Activated naive CD8-positive, alpha-beta T cell treated with anti-CD3 and anti-CD28 coated beads for 36 hours (primary cell): Measurements from ENCODE around the gene APLP2. TPM values are rescaled to one million over a fixed set of nuclear protein-coding genes. Genes with fewer than 3 reads are reported as not detected.

Experiments used
- DNase-seq: peaks from one replicate; pipeline ENCODE4 v3.0.0; 2021
- H3K27ac Mint-ChIP-seq: one replicate; pipeline ENCODE4 v1.8.0; 2022; ENCODE audit warnings: mild to moderate bottlenecking, moderate library complexity, mixed read lengths
- H3K27me3 Mint-ChIP-seq: one replicate; pipeline ENCODE4 v1.8.0; 2022; ENCODE audit warnings: mild to moderate bottlenecking, mixed read lengths
- H3K36me3 Mint-ChIP-seq: one replicate; pipeline ENCODE4 v1.8.0; 2021; ENCODE audit warnings: mild to moderate bottlenecking, mixed read lengths
- H3K4me1 Mint-ChIP-seq: one replicate; pipeline ENCODE4 v1.8.0; 2021; ENCODE audit warnings: mixed read lengths
- H3K4me3 Mint-ChIP-seq: one replicate; pipeline ENCODE4 v1.8.0; 2022; ENCODE audit warnings: mild to moderate bottlenecking, moderate library complexity, mixed read lengths
- H3K9me3 Mint-ChIP-seq: one replicate; pipeline ENCODE4 v1.8.0; 2022; ENCODE audit warnings: mixed read lengths
- total RNA-seq, 2 experiments: library from RNA; stranded (reverse); gene quantifications; one replicate each; pipeline ENCODE4 v1.2.3, GENCODE V29; 2021

Gene APLP2
- total RNA-seq, 2 experiments from 2014 or later, result 26.5 to 29.7 TPM

DNA sequence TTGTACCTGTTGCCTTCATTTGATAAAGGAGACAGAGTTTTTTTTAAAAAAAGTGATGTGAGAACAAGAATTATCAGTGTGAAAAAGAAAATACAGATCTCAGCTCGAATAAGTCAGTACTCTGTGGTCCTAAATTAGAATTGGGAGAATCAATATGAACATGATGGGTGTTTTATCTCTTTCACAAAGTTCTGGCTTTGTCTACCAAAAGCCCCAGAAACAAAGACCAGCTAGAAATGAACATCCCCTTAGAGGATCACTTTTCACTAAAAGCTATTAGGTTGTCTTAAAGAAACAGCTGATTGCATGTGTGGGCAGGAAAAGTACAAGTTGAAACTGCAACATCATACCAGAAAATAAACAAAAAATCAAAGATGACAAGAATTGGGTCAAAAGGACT, 81.5 kb downstream of the APLP2 start:
- Mint-ChIP-seq H3K36me3 (no peaks in the 10 kb centered on the region), H3K4me3 (no peak overlapping the region), H3K4me1 (peaks cover 10% of the 10 kb centered on the region)

DNA sequence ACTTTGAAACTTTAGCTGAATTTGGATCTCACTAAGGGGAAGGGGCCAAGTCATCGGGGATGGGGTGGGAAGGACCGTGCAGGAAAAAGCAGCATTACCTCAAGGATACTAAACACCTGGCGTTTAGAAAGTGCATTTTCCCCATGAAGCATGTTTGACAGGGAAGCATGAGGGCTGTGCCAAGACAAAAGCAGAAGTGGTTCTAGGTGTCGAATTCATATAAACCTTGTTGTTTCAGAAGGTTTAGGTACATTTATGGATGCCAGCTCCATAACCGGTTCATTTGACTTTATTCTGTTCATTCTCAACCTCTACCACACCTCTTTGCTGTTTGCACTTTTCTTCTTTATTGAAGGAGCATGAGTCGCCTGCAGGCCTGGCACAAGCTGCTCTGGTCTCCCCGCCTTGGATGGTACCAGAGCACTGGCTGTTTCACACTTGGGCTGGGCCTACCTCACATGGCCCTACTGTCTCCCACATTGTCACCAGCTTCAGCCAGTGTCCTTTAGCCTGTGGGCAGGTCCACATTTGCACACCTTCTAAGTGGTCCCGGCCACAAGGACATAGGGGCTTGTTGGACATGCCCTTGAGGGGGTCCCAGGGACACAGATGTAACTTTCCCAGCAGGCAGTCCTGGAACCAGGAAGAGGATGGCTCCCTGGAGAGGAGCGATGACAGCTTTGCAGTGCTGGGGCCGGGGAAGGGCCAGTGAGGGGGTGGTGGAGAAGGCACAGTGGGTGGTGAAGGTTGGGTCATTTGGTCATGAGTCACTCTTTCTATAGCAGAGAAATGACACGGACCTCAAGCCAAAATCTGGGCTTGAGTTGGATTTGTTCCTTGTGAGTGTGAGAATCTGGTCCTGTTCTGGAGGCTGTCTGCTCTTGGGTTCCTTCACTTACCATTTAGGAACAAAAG, 86.7 kb downstream of the APLP2 start:
- Mint-ChIP-seq H3K9me3 (no peaks in the 10 kb centered on the region), H3K4me1 (peaks cover 5% of the 10 kb centered on the region), H3K4me3 (no peak overlapping the region), H3K27me3 (peaks cover 28% of the 10 kb centered on the region), H3K36me3 (no peaks in the 10 kb centered on the region), H3K27ac (no peak overlapping the region)
- no peak for DNase-seq

More for the DNA sequence above, 81.5 kb downstream of the APLP2 start:
- Mint-ChIP-seq H3K27me3 (no peaks in the 10 kb centered on the region), H3K9me3 (no peaks in the 10 kb centered on the region), H3K27ac (no peak overlapping the region)
- no peak for DNase-seq

DNA sequence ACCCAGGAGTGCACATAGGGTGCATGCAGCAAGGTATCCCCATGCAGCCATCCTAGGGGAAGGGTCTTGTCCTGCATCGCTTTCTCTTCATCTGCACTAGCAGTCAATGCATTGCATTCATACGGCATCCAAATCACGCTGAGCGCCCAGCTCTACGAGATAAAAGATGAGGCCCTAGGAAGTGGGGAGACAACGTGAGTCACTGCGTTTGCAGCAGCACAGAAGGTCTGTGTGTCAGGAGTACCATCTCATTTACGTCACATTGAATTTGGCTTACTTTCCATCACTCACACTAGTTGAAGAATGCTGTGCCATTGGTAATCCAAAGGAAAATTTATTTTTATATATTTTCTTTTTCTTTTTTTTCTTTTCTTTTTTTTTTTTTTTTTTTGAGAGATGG, 87.4 kb downstream of the APLP2 start:
- H3K4me1 Mint-ChIP-seq, result peaks cover 5% of the 10 kb centered on the region
- H3K9me3 Mint-ChIP-seq, result no peaks in the 10 kb centered on the region
- no peak overlapping the region for H3K4me3 Mint-ChIP-seq
- peaks cover 34% of the 10 kb centered on the region for H3K27me3 Mint-ChIP-seq
- H3K27ac Mint-ChIP-seq, result no peak overlapping the region
- DNase-seq, result no peak
- H3K36me3 Mint-ChIP-seq, result no peaks in the 10 kb centered on the region

DNA sequence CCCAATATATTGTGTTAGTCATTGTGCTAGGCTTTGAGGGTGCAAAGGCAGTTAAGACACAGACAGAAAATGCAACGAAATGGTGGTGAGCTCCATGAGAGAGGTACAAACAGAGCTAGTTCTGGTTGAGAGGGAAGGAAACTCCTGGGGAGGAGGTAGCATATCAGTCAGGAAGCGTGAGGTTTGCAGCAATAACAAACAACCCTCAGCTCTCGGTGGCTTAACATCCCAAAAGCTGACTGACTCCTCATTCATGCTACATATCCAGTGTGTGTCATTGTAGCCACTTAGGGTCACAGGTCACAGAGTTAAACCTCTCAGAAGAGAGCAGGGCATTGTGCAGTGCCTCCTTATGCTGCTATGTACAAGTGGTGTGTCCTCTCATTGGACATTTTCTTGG, 88.1 kb downstream of the APLP2 start:
- Mint-ChIP-seq H3K36me3 (no peaks in the 10 kb centered on the region), H3K4me1 (peaks cover 5% of the 10 kb centered on the region), H3K9me3 (no peaks in the 10 kb centered on the region), H3K27me3 (peaks cover 41% of the 10 kb centered on the region), H3K4me3 (no peak overlapping the region), H3K27ac (no peak overlapping the region)
- DNase-seq, result no peak

DNA sequence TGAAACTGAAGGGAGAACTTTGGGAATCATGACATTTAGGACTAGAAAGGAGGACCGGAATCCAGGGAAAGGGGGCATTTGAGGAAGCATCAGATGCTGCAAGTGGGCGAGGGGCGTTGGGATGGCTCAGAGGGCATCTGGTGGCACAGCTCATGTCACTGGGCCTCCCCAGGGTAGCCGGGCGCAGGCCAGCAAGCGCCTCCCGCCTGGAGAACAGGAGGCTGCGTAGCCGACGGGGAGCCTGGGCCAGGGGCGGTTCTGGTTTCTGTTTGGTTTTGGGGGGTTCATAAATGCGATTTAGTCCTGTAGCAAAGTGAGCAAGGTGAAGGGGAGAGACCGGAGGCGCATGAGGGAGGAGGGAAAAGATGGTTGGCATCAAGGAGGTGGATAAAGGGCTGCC, 89.4 kb downstream of the APLP2 start:
- Mint-ChIP-seq H3K36me3 (no peaks in the 10 kb centered on the region), H3K27ac (no peak overlapping the region), H3K9me3 (no peaks in the 10 kb centered on the region), H3K4me3 (no peak overlapping the region), H3K27me3 (peaks cover 53% of the 10 kb centered on the region), H3K4me1 (peaks cover 5% of the 10 kb centered on the region)
- no peak for DNase-seq

DNA sequence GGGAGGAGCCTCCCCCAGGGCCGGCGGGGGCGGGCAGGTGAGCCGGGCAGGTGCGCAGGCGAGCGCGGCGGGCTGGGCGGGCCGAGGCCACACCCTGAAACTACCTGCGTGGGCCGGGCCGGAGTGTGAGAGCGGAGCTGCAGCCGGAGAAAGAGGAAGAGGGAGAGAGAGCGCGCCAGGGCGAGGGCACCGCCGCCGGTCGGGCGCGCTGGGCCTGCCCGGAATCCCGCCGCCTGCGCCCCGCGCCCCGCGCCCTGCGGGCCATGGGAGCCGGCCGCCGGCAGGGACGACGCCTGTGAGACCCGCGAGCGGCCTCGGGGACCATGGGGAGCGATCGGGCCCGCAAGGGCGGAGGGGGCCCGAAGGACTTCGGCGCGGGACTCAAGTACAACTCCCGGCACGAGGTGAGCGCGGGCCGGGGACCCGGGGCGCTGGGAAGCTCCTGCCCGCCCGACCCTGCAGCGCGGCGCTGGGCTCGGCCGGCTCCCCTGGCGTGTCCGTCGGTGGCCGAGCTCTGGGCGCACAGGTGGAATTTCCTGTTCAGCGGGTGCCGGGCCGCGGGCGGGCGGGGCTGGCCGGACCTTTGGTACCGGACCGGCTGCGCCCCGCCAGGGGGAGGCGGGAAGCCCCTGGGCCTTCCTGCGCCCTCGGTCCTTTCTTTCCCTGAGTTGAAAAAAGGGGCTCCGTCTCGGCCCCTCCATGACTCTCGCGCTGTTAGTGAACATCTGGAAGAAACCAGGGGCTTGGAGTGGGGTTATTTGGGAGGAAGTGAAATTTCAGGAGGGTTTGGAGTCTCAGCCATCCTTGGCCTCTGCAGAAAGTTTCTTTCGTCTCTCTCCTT, 90.2 kb downstream of the APLP2 start, which contains the start of gene ST14:
Gene ST14, plus strand, starts transcription at position 126 of the 841 bp plus-strand sequence. Its CDS starts 198 bp downstream, at position 324.
- Mint-ChIP-seq H3K9me3 (no peaks in the 10 kb centered on the region), H3K27me3 (peaks cover 55% of the 10 kb centered on the region), H3K4me3 (peak within 1 kb of the TSS; percentile 53), H3K27ac (no peak within 1 kb of the TSS), H3K4me1 (peaks cover 5% of the 10 kb centered on the region), H3K36me3 (no peaks in the 10 kb centered on the region)
- DNase-seq, result peak; percentile 18

DNA sequence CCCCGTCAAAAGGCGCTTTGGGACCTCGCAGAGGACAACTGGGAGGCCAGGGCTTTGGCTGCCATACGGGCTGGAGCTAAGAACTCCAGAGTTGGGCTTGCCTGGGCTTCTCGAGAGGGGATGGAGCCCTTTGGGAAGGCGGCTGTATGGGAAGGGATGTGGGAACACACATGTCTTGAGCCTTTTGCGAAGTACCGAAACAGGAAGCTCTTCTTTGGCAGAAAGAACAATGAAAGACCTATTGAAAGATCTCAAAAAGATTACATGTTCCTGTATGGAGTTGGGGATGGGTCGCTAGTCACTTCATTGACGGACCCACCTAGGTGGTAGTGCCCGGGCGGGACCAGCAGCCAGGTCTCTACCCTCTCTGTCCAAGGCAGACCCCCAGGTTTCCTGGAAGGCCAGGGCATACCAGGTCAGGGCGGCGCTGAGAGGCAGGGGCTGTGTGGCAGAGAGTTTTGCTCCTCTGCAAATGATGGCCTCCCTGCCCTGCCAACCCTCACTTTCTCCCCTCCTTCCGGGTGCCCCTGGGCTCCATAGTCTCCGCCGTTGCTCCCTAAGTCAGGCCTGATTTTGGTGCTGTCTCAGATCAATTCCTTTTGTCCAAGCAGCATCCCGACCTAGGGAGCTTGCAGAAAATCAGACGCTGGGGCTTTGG, 90.9 kb downstream of the APLP2 start:
- H3K9me3 Mint-ChIP-seq, result no peaks in the 10 kb centered on the region
- peaks cover 5% of the 10 kb centered on the region for H3K4me1 Mint-ChIP-seq
- peak overlapping the region; percentile 53 for H3K4me3 Mint-ChIP-seq
- no peak for DNase-seq
- peaks cover 62% of the 10 kb centered on the region for H3K27me3 Mint-ChIP-seq
- H3K27ac Mint-ChIP-seq, result no peak overlapping the region
- H3K36me3 Mint-ChIP-seq, result no peaks in the 10 kb centered on the region

DNA sequence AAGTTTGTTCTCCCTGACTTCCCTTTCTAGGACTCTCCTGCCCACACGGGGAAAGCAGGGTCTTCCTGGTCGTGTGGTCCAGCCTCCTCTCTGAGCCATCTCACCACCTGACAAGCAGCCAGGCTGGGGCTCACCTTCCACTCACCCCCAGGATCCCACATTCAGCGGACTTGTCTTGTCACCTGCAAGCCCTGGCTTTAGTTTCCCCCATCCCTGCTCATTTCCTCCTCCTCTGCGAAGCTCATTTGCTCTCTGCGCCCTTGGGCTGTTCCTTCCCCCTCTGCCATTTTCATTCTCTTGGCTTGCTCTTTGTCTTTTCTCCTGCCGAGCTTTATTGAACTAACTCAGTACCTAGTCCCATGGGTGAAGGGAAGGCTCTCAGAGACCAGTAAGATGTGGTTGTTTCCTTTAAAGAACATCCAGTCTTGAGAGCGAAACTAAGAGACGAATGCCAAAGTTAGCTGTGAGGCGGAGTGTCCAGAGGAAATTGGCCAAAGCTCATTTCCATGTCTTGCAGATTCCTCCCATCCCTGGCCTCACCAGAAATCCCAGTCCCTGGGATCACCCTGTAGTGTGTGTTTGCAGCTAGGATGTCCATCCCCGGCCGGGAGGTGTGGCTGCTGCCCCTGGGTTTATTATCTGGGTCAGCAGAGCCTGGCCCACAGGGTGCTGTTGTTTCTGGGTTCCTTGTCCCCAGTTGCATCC, 91.9 kb downstream of the APLP2 start:
- Mint-ChIP-seq H3K4me3 (no peak overlapping the region), H3K27ac (no peak overlapping the region), H3K36me3 (no peaks in the 10 kb centered on the region), H3K9me3 (no peaks in the 10 kb centered on the region), H3K4me1 (peaks cover 5% of the 10 kb centered on the region), H3K27me3 (peaks cover 66% of the 10 kb centered on the region)
- no peak for DNase-seq

DNA sequence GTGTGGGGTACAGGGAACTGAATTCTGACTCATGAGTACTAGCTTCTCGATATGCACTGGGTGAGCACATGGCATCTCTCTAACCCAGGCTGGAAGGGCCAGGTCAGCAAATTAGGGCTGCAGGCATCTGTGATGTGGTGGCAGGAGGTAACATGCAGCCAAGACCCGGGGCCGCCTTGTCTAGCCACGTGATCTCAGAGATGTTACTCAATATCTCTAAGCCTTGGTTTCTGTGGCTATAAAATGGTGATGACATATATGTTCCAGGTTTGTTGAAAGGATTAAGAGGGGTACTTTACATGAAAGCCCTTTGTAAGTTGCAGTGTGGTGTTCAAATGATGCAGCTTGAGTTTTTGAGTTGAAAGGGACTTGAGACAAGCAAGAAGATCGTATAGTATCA, 93.0 kb downstream of the APLP2 start:
- Mint-ChIP-seq H3K27ac (no peak overlapping the region), H3K9me3 (no peaks in the 10 kb centered on the region), H3K4me3 (no peak overlapping the region), H3K27me3 (peaks cover 71% of the 10 kb centered on the region), H3K4me1 (peaks cover 5% of the 10 kb centered on the region), H3K36me3 (no peaks in the 10 kb centered on the region)
- no peak for DNase-seq

DNA sequence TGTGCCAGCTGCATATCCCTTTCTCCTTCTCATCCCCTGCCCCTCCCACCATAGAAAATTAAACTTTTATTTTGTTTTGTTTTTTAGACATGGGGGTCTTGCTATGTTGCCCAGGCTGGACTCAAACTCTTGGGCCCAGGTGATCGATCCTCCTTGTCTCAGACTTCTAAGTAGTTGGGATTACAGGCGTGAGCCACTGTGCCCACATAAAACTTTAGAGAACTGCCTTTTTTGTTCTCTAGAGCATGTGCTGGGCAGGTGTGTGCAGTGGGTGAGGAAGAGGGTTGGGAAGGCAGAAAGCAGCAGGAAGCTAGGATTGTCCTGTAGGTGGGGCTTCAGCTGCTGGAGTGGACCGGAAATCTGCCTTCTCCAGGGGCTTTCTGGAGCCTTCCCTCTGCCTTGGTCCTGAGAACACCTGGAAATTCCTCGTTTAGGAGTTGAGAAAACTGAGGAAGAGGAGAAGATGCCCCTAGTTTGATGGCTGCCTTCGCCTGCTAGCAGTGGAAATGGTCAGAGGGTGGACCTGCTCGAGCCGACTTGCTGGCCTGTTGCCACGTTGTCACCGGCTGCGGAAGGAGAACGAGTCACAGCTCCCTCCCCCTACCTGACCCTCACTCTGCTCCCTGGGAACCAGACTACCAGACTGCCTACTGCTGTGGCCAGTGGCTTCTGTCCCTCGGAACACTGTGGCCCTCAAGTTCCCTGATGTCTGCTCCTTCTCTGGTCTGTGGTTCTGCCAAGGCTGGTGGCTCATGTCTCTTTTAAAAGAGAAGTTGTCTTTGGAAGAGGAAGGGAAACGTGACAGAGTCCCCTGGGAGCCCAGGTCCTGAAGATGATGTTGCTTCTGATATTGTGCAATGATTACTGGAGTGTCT, 93.9 kb downstream of the APLP2 start:
- H3K4me3 Mint-ChIP-seq, result no peak overlapping the region
- H3K9me3 Mint-ChIP-seq, result no peaks in the 10 kb centered on the region
- H3K36me3 Mint-ChIP-seq, result no peaks in the 10 kb centered on the region
- H3K27me3 Mint-ChIP-seq, result peaks cover 71% of the 10 kb centered on the region
- no peak overlapping the region for H3K27ac Mint-ChIP-seq
- peaks cover 5% of the 10 kb centered on the region for H3K4me1 Mint-ChIP-seq
- DNase-seq, result no peak

DNA sequence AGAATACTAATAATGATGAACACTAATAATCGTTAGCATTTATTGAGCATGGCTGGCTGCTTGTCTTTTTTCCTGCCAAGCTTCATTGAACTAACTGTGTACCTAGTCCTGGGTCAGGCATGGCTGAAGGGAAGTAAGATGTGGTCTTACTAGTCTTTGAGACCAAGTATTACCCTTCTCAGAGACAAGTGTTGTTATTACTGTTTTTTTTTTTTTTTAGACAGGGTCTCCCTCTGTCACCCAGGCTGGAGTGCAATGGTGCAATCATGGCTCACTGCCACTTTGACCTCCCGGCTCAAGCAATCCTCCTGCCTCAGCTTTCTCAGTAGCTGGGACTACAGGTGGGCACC, 94.5 kb downstream of the APLP2 start:
- peaks cover 67% of the 10 kb centered on the region for H3K27me3 Mint-ChIP-seq
- peaks cover 5% of the 10 kb centered on the region for H3K4me1 Mint-ChIP-seq
- no peak overlapping the region for H3K27ac Mint-ChIP-seq

DNA sequence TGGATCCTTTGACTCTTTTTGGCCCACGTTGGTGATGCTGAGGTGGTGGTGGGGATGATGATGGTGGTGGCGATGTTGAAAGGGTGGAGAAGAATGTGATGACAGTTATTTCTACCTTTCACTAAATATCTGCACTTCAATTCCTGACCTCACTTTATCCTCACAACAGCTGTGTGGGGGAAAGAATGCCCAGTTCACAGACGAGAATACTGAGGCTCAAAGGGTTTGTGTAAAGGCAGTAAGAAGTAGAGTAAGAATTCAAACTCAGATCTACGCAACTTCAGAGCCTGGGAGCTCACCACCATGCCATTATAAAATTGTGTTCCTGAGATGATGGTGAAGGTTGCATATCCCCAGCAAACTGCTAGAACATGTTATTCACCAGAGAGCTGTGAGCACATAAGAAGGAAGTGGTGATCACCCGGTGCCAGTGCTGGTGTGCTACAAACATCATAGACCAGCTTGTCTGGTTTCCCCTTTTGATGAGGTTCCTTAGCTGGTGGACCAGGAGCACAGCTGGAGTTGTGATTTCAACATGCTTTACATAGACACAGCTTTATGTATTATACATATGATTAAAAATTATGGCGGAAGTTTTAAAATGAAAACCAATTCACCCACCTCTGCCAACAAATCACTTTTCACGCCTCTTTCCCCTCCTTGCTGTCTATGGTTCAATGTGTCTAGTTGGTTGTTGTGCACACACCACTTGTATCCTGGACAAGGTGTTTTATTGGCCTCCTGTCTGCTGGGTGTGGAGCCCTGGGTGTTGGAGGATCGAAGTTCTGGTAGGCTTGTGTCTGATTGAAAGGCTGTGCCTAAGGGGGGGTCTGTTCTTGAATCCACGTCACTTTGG, 96.1 kb downstream of the APLP2 start:
- no peaks in the 10 kb centered on the region for H3K9me3 Mint-ChIP-seq
- no peak overlapping the region for H3K4me3 Mint-ChIP-seq
- H3K27me3 Mint-ChIP-seq, result peaks cover 63% of the 10 kb centered on the region

More for the DNA sequence above, 94.5 kb downstream of the APLP2 start:
- Mint-ChIP-seq H3K9me3 (no peaks in the 10 kb centered on the region), H3K4me3 (no peak overlapping the region), H3K36me3 (no peaks in the 10 kb centered on the region)
- DNase-seq, result no peak

DNA sequence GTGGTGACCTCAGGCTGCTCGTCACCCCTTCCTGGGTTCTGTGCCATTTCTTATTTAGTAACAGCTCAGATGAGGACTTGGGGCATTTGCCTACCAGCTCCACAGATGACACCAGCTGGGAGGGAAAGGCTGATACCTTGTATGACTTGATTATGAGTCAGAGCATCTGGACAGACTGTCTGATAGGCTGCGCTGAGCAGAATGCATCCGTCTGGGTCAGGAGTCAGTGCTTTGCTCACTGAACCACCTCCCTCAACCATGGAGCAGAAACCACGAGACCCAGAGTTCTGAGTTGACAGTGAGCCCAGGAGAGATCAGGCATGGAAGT, 96.7 kb downstream of the APLP2 start:
- Mint-ChIP-seq H3K27ac (no peak overlapping the region), H3K4me1 (no peaks in the 10 kb centered on the region), H3K36me3 (no peaks in the 10 kb centered on the region), H3K27me3 (peaks cover 58% of the 10 kb centered on the region), H3K4me3 (no peak overlapping the region), H3K9me3 (no peaks in the 10 kb centered on the region)
- DNase-seq, result no peak

More for the DNA sequence above, 96.1 kb downstream of the APLP2 start:
- Mint-ChIP-seq H3K36me3 (no peaks in the 10 kb centered on the region), H3K4me1 (no peaks in the 10 kb centered on the region), H3K27ac (no peak overlapping the region)
- no peak for DNase-seq
